22Rv1 (cell line): ENCODE data around the gene SPPL2B.

ENCODE experiments used
- ZFX ChIP-seq: fragments of 450-650 bp; IDR thresholded peaks from 2 replicates; pipeline ENCODE4 v1.6.1; 2017; ENCODE audit warnings: antibody characterized with exemption, borderline replicate concordance
- TF ChIP-seq, protein P1 (sequence below): fragments of 450-650 bp; IDR thresholded peaks from 2 replicates; pipeline ENCODE4 v1.5.1; 2017; ENCODE audit warnings: mild to moderate bottlenecking

DNA sequence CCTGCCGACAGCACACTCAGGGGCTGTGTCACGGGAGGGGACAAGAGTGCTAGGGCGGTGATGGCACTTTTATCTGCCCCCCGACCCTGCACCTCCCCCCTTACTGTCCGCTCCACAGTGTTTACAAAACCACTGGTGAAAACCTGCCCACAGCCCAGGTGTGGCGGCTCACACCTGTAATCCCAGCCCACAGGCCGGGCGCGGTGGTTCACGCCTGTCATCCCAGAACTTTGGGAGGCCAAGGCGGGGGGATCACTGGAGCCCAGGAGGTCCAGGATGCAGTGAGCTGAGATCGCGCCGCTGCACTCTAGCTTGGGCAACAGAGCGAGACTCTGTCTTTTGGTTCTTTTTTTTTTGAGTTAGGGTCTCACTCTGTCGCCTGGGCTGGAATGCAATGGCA, 32.3 kb upstream of the SPPL2B start:
- TF ChIP-seq, protein P1, sequence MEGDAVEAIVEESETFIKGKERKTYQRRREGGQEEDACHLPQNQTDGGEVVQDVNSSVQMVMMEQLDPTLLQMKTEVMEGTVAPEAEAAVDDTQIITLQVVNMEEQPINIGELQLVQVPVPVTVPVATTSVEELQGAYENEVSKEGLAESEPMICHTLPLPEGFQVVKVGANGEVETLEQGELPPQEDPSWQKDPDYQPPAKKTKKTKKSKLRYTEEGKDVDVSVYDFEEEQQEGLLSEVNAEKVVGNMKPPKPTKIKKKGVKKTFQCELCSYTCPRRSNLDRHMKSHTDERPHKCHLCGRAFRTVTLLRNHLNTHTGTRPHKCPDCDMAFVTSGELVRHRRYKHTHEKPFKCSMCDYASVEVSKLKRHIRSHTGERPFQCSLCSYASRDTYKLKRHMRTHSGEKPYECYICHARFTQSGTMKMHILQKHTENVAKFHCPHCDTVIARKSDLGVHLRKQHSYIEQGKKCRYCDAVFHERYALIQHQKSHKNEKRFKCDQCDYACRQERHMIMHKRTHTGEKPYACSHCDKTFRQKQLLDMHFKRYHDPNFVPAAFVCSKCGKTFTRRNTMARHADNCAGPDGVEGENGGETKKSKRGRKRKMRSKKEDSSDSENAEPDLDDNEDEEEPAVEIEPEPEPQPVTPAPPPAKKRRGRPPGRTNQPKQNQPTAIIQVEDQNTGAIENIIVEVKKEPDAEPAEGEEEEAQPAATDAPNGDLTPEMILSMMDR = no peak
- no peak for TF ChIP-seq ZFX
